COLO829 (cell line): ENCODE measurements around the gene DCST2.

Experiments
- DNase-seq: peaks from one replicate; pipeline ENCODE4 v3.0.0; 2012; ENCODE audit warnings: low spot score

DCST2 gene

DNA sequence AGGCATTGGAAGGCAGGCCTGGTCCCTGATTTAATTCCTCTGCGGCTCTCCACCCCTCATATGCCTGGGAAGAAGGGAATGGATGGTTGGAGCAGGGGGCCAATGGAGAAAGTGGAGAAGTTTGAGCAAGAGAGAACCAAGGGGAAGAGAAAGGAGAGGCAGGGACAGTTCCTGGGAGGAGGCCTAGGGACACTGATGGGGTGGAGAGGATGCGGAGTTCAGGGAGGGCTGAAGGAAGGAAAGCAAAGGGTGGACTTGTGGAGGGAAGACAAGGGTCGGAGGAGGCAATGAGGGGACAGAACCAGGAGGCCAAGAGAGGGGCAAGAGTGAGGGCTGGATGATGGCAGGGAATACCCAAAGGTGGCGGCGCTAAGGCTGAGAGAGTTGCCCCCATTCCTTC lies 23.8 kb downstream of the DCST2 start:
- no peak for DNase-seq

DNA sequence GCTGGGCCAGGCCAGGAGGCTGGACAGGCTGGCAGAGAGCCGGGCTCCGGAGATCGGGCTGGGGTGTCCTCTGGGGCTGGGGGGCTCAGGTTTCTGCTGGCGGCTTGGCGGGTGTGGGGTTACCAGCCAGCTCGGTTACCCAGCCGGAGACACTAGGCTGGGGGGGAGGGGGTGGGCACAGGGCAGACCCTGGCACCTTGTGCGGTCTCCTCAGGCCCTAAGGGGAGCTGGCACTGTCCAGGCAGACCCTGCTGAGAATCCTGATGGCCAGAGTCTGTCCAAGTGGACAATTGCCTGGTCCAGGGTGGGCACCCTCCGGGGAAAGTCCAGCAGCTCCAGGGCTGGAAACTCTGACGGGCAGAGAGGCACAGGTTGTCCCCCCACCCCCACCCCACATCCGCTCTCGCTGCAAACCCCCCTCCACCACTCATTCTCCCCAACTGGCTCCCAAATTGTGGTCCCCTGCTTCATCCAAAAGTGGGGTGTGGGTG lies 24.3 kb downstream of the DCST2 start:
- no peak for DNase-seq

DNA sequence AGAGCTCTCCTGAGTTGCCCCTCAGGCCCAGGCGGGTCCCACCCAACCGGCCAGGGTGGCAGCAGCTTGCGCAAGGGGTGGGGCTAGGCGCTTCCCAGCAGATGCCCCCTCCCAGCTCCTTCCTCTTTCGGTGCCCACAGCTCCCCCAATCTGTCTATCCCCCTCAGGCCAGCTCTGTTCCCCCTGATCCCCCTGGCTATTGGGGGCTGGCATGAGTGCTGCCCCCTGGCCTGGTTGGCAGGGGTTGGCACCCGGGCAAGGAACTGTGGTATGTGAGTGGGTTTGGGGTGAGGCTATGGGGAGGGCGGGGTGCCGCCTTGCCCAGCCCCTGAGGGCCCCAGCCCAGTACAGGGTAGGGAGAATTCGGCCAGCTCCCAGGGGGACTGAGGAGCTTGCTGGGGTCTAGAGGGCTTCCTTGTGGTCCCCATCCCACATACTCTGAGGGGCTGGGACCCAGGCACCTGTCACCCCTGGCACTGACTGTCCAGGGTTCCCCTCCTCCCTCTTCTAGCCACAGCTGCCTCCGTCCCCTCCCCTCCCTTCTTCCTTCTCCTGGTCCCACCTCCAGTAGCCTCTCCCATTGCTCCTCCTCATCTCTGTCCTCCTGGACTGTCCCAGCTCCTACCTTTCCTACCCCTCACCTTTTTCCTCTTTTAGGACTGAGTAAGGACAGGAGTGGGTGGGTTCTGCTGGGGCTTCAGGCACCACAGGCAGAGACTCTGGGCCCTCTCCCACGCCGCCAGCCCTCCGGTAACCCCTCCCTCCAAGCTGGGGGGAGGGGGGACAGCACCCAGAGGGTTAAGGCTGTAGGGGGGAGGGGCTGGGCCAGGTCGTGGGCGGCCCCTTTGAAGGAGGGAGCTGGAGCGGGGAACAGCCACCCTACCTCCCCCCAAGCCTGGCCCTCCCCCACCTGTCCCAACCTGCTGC lies 25.3 kb downstream of the DCST2 start:
- DNase-seq, result no peak

DNA sequence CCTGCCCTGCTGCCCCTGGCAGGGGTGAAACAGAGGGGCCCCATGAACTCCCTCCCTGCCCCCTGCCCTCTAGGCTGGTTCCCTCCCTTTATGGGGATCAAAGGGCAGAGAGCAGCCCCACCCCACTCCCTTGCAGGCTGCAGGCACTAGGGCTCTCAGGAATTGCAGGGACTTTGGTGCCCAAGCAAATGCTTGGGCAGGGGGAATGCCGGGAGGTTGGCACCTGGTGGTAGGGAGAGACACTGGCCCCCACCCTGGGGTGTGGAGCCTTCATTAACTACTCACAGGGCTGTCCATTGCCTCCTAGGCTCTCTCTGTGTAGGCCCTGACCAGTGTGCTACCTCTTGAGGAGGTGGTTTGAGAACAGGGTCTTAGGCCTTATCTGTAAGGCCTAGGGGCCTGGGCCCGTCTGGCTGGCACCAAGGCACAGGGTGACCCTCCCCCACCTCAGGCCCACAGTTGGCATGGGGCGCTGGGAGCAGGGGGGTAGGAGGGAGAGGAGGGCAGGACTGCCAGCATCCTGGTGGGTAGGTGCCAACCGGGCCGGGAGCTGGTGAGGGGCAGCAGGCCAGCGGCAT lies 26.2 kb downstream of the DCST2 start:
- DNase-seq, result no peak

DNA sequence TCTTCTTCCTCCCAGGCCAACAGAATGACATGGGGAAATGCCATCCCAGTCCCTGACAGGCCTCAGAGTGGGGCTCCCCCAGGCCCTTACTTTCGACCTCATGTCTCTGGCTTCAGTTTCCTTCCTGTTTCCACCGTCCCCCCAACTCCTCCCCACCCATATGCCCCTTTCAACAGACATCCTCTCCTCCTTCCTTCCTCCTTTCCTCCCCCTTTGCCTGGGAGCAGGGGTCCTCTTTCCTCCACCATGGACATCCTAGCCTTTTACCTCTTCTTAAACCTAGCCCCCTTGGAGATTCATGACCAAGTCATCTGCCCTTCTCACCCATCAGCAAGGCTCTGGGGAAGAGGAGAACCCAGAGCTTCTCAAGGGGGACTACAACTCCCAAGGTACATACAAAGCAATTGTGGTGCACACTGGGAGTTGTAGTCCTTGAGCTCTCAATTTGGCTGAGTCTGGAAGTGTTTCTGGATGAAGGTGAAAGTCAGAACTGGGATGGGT lies 26.9 kb downstream of the DCST2 start:
- no peak for DNase-seq

DNA sequence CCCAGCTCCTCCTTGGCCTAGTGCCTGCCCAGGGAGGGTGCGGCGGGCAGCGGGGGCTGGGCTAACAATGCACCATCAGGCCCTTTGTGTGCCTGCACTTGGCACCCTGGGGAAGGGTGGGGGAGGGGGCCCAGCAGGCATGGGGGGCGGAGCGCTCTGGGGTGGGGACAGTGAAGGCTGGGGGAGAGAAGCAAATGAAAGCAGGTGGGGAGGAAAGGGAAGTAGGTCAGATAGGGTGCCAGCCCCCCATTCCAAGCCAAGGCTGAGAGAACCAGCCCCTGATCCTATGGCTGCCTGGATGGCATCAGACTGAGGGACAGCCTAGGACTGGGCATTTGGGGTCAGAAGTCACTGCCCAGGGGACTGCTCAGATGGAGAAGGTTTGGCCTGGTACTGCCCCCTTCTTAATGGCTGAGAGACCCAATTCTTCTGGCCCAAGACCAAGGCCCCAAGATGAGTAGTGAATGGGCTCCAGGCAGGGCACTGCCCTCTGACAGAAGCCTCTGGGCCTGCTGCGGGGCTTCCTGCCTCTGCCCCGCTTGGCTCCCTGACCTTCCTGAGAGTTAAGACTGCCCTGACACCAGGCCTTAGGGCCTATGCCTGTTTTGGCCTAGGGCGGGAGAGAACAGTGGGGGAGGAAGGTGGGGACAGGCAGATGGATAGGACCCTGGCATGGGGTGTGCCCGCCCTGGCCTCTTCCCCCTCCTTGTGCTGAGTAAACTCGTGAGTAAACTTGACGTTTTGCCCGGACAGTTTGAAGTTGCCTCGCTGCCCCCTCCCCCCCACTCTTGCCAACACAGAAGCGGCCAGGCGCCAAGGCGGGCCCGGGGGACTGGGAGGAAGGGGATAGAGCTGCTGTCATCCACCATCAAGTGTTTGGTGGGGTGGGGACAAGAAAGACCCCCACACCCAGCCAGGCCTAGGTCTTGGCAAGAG lies 28.2 kb downstream of the DCST2 start:
- DNase-seq, result no peak

DNA sequence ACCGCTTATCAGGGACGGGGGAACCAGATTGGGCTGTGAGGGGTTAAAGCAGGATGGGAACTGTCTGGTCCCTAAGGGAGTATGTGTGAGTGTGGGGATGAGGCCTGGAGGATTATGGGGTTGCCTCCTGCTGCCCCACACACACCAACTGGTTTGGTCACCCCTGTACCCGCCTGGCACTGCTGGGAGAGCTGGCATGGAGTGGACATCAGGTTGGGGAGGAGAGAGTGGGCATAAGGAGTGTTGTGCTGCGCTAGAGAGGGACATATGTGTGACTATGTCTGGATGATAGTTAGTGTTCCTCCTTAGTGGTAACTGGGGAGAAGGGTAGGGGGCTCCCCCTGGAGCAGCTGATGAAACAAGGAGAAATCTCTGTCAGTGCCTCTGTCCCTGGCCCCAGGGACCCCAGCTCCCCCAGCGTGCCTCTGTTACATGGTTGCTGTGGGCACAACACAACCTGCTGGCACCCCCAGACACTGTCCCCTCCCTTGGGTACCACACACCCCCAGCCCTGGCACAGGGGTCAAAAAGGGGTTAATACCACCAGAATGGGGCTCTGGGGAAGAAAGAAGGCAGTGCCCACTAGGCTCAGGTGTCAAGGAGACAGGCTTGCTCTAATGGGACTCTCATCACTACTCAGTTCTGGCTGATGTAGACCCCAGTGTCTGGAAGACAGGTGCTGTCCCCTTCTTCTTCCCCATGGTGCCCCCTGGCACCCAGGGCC lies 29.1 kb downstream of the DCST2 start:
- DNase-seq, result no peak

DNA sequence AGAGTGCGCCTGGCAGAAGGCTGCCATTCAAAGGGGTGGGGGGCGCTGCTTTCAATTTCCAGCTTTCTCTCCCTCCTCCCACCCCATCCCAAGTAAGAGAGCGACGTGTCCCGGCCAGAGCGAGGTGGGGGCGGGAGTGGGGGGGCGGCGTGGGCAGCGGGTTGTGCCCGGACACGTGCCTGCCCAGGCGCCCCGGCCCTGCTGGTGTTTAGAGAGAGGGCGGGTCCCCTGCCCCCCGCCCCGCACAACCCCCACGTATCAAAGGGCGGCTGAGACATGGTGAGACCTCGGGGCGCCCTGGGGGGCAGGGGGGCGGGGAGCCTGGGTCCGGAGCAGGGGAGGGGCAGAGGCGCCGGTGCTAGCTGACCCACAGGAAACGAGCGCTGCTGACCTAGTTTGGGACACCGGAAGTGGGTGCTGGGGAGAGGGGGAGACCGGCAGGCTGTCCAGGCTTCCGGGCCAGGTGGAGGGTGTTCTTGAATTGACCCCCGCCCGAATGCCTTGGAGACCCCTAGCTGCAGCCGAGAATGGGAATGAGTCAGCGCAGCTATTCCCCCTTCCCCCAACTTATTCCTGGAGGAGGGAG lies 29.7 kb downstream of the DCST2 start:
- DNase-seq, result no peak

DNA sequence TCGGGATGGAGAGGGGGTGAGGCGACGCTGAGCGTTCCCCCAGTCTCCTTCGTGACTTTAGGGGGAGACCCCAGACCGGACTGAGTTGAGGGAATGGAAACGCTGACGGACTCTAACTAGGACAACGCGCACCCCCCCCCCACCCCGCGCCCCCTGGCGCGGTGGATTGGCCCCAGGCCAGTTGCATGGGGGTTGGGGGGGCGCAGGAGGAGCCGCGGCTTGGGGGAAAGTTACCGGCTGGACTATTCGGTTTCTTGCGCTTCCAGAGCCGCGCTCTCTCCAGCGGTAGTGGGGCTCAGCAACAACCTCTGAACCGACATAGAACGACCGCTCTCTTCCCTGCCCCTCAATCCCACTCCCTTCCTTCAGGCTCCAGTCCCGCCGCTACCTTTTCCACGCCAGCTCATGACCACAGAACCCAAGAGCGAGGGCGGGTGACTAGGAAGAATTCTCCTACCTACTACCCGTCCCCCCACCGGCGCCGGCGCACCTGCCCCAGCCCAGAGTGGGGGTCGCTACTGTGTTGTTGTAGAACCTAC lies 30.3 kb downstream of the DCST2 start:
- DNase-seq, result no peak

DNA sequence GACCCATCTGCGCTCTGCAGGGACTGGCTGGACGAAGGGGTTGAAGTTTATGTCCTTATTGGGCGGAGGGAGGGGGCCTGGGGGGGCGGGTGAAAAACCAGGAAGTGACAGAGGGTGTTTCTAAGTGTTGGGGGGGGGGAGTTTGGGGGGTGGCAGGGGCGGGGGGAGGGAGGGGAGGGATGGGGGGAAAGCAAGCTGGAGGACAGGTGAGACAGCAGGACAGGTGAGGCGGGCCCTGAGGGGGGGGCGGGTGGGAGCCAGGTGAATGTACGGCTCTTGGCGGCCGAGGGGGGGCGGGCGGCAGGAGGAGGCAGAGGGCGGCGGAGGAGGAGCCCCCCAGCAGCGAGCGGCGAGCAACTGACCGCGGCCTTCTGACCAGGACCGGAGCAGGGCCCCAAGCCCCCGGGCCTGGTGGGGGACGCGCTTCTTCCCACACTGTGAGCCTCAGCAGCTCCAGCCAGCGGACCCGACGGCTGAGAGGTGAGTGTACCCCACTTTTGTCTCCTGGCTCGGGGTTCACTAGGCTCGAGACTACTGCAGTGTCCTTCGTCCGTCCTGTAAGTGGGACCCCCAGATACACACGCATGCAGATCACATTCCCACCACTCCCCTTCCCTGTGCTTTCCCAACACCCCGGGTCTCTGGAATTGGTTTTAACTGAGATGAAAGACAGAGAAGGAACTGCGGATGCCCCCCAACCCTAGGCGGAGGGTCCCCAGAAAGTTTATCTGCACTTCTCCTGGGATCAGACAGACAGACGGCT lies 30.9 kb downstream of the DCST2 start, which contains the start of gene ZBTB7B:
ZBTB7B (plus strand) TSS at position 339 of the 763 bp plus-strand sequence. CDS start 11,859 bp downstream, outside the sequence.
- DNase-seq, result peak; percentile 76

DNA sequence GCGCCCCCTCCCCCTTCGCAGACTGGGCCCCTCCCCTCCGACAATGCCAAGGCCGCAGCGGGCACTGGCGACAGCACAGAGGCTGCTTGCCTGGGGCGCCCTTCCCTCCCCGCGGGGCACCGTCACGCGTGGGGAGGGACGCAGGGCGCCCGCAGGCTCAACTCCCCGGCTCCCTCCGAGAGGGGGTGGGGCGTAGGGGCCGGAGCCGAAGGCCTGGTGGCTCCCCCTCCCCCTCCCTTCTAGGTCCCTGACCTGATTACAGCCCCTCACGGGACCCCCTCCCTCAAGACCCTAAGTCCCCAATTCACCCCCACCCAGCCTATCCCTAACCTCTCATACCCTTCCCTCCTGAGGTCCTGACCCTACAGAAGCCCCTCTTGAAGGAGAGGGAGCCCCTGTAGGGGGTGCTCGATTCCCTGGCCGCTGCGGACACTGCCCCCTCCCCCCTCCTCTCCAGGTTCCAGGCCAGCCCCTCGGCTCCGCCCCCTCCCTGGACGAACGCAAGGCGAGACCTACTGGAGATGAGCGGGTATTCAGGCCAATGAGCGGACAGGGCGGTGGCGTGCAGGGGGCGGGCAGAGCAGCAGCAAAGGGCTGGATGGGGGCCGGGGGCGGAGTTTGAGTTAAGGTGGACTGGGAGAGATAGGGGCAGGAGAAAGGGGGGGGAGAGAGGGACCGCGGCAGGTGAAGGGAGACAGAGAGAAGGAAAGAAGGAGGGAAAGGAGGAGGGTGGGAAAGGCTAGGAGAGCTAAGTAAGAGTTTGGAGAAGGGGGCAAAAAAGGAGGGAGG lies 31.7 kb downstream of the DCST2 start:
- DNase-seq, result peak; percentile 100

DNA sequence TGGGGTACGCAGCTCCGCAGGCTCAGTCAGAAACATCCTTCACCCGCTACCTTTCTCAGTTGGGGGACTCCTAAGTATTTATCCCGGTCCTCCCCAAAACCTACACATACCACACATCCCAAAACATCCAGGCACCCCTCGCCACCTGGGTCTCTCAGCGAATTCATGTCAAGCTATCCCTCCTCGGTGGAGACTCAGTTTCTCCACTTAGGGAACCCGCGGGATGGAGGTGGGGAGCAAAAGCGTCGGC lies 32.2 kb downstream of the DCST2 start:
- no peak for DNase-seq

DNA sequence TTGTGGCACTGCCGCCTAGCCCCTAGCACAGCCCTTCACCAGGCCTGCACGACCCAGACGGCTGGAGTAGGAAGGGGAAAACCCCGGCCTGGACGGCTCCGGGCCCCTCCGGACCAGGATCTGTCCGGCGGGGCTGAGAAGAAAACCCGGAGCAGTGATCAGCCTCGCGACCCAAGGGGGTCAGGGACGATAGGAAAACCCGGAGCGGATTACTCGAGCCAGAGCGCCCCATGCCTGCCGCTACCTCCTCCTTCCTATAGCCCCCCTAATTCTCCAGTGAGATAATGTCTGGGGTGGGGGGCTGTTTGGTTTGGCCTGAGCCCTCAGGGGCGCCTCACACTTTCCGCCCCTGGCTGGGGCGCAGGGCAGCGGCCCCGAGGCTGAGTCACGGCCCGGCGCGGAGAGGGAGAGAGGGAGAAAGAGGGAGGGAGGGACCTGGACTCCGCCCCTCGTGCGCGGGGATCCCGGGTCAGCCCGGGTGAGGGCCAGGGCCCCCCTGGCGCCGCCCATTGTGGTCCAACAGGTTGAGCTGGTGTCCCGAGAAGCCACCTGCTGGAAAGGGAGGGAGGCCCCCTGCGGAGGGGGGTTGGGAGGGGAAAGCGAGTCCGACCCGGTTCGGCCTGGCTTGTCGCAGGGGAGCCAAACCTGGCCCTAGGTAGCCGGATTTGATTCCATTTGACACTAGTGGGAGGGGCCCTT lies 32.7 kb downstream of the DCST2 start:
- peak; percentile 92 for DNase-seq

DNA sequence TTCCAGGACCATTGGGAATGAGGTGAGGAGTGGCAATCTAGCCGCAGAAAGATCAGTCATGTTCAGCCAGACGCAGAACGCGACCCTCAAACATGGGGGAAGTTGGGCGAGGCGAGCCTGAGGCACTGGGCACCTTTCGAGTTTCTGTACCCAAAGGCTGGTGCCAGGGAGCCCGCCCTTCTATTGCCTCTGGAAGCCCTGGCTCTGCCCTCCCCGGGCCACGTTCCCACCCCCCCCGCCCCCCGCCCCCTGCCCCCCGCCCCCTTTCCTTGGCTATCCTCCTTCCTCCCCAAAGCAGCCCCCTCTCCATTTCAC lies 33.2 kb downstream of the DCST2 start:
- no peak for DNase-seq

DNA sequence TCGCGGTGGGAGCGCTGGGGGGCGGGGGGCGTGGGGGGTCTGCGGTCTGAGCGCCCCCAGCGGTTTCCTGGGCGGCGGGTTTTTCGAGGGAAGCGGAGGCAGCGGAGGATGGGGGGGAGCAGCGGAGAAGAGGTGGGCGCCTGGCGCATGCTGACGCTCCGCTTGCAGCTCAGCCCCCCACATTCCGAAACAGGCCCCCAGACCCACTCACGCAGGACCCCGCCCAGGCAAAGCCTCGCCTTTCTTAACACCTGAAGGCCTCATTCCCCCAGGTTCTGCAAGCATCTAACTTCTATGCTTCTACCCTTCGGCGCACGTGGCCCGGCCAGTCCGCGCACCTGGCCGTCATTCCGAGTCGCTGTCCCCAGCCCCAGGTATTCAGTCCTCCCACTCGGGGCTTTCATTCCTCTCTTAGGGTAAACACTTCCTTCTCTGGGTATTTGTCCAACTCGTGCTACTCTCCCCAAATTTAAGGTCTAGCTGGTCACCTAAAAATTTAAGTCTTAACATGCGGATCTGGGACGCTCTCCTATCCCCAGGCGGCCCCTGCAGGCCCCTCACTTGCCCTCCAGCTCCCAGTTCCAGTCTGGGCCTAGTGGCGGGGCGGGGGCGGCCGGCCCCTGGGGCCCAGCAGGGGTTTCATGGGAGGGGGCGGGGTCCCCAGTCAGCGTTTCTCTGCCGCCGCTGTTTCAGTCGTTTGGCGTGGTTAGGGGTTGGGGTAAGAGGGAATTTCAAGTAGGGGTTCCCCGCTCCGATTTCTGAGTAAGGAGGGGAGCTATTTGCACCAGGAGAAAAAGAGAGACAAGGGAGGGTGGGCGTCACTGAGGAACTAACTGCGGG lies 33.8 kb downstream of the DCST2 start:
- no peak for DNase-seq

DNA sequence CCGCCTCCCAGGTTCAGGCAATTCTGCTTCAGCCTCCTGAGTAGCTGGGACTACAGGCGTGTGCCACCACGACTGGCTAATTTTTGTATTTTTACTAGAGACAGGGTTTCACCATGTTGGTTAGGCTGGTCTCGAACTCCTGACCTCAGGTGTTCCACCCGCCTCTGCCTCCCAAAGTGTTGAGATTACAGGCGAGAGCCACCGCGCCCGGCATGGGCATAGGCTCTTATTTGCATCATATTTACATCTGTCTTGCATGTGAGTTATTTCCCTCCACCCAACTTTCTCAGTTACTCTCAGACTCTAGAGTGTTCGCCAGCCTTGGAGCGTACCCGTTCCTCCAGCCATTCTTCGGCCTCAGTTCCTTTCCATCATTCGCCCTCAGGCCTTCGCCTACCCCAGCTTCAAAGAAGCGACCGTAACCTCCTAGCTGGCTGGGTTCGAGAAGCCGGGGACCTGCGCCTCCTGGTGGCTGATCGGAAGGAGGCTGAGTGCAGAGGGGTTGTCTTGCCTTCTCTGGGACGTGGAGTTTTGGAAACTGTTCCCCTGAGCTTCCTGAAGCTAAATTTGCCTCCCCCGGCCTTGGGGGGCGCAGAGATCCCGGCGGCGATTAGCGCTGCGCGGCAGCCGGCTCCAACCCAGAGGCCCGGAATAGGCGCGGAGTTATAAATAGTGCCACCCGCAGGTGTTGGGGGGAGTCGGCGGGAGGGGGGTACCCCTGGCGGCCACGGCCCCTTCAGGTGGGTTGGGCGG lies 34.6 kb downstream of the DCST2 start:
- DNase-seq, result peak; percentile 86

DNA sequence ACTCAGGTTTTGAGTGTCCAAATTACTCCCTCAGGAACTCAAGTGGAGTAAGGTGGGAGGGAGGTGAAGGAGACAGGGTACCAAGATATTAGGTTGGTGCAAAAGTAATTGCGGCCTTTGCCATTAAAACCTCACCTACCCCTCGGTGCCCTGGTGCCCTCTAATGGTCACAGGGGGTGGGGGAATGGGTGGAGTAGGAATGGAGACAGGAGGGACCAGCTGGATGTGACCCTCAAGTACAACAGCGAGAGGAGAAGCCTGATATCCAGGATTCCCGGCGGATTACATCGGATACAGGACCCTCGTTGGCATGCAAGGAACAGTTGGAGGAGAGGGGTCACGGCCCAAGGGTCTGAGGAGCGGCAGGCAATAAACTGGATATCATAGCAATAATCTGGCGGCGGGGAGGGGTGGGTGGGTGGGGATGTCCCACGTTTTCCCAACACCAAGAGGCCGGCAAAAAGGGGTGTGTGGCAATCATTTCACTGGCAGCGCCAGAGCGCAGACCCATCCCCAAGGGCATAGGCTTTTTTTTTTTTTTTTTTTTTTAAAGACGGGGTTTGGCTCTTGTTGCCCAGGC lies 35.3 kb downstream of the DCST2 start:
- DNase-seq, result no peak
